ENCODE measurements around the gene OGFOD3.

The OGFOD3 gene

GRCh38 chr17:82419540-82419939, 1.2 kb upstream of the OGFOD3 start:
- DNase-seq (ENCODE audit: low spot score): no peak
- TF ChIP-seq CTCF (IDR thresholded peaks at IDR 0.05; ENCODE audit: borderline replicate concordance, control extremely low read depth, extremely low read depth, insufficient read depth, missing control alignments): no peak
- in situ Hi-C loops (cut with MboI; ENCODE audit: low sequenced_read_pairs, unreplicated experiment): no loop called here

GRCh38 chr17:82416771-82417170, 1.6 kb downstream of the OGFOD3 start:
- DNase-seq (ENCODE audit: low spot score): no peak
- no peak for TF ChIP-seq CTCF (IDR thresholded peaks at IDR 0.05; ENCODE audit: borderline replicate concordance, control extremely low read depth, extremely low read depth, insufficient read depth, missing control alignments)
- in situ Hi-C loops (cut with MboI; ENCODE audit: low sequenced_read_pairs, unreplicated experiment): no loop called here

- in situ Hi-C loops (cut with MboI; ENCODE audit: low sequenced_read_pairs, unreplicated experiment): no loop called here
- no peak for TF ChIP-seq CTCF (IDR thresholded peaks at IDR 0.05; ENCODE audit: borderline replicate concordance, control extremely low read depth, extremely low read depth, insufficient read depth, missing control alignments)
- DNase-seq (ENCODE audit: low spot score): no peak
Measured at GRCh38 chr17:82416264-82416663, 2.1 kb downstream of the OGFOD3 start.

- in situ Hi-C loops (cut with MboI; ENCODE audit: low sequenced_read_pairs, unreplicated experiment): no loop called here
- TF ChIP-seq CTCF (IDR thresholded peaks at IDR 0.05; ENCODE audit: borderline replicate concordance, control extremely low read depth, extremely low read depth, insufficient read depth, missing control alignments): no peak
- no peak for DNase-seq (ENCODE audit: low spot score)
Measured at GRCh38 chr17:82415786-82416185, 2.6 kb downstream of the OGFOD3 start.

GRCh38 chr17:82415336-82415735, 3.0 kb downstream of the OGFOD3 start:
- in situ Hi-C loops (cut with MboI; ENCODE audit: low sequenced_read_pairs, unreplicated experiment): no loop called here
- DNase-seq (ENCODE audit: low spot score): no peak
- TF ChIP-seq CTCF (IDR thresholded peaks at IDR 0.05; ENCODE audit: borderline replicate concordance, control extremely low read depth, extremely low read depth, insufficient read depth, missing control alignments): no peak

- in situ Hi-C loops (cut with MboI; ENCODE audit: low sequenced_read_pairs, unreplicated experiment): no loop called here
- TF ChIP-seq CTCF (IDR thresholded peaks at IDR 0.05; ENCODE audit: borderline replicate concordance, control extremely low read depth, extremely low read depth, insufficient read depth, missing control alignments): peak; percentile 70
- DNase-seq (ENCODE audit: low spot score): peak; percentile 86
Measured at GRCh38 chr17:82414548-82415281, 3.7 kb downstream of the OGFOD3 start.
